Stimulated activated CD8-positive, alpha-beta memory T cell treated with anti-CD3 and anti-CD28 coated beads, Interleukin-15, amount 100 ng/mL, for 1 hour (primary cell): ENCODE results near the gene SH3GL3.

ENCODE experiments used
- DNase-seq: peaks from one replicate; pipeline ENCODE4 v3.0.0-alpha.2; 2020; ENCODE audit warnings: low read depth

SH3GL3 gene

GRCh38 chr15:83510001-83510400 lies 62.9 kb downstream of the SH3GL3 start:
- no peak for DNase-seq

- no peak for DNase-seq
Measured at GRCh38 chr15:83512459-83512858, 65.3 kb downstream of the SH3GL3 start.

GRCh38 chr15:83514584-83514983 lies 67.4 kb downstream of the SH3GL3 start:
- DNase-seq: no peak

GRCh38 chr15:83515164-83515563 lies 68.0 kb downstream of the SH3GL3 start:
- no peak for DNase-seq

- DNase-seq: no peak
Measured at GRCh38 chr15:83516935-83517334, 69.8 kb downstream of the SH3GL3 start.

GRCh38 chr15:83526319-83526718 lies 79.2 kb downstream of the SH3GL3 start:
- no peak for DNase-seq

GRCh38 chr15:83533410-83533962 lies 86.3 kb downstream of the SH3GL3 start:
- no peak for DNase-seq

GRCh38 chr15:83537606-83538005 lies 90.5 kb downstream of the SH3GL3 start:
- DNase-seq: no peak

GRCh38 chr15:83538682-83539081 lies 91.5 kb downstream of the SH3GL3 start:
- no peak for DNase-seq

- no peak for DNase-seq
Measured at GRCh38 chr15:83545804-83546511, 98.8 kb downstream of the SH3GL3 start.

GRCh38 chr15:83546512-83546888 lies 99.4 kb downstream of the SH3GL3 start:
- DNase-seq: no peak

- DNase-seq: no peak
Measured at GRCh38 chr15:83547168-83547567, 100.0 kb downstream of the SH3GL3 start.

- DNase-seq: no peak
Measured at GRCh38 chr15:83549623-83550022, 102.5 kb downstream of the SH3GL3 start.

GRCh38 chr15:83554558-83554957 lies 107.4 kb downstream of the SH3GL3 start:
- no peak for DNase-seq

- no peak for DNase-seq
Measured at GRCh38 chr15:83555383-83555782, 108.2 kb downstream of the SH3GL3 start.

GRCh38 chr15:83556068-83556467 lies 108.9 kb downstream of the SH3GL3 start:
- DNase-seq: no peak

GRCh38 chr15:83556754-83557153 lies 109.6 kb downstream of the SH3GL3 start:
- DNase-seq: no peak

- no peak for DNase-seq
Measured at GRCh38 chr15:83558146-83558545, 111.0 kb downstream of the SH3GL3 start.

GRCh38 chr15:83559310-83559966 lies 112.3 kb downstream of the SH3GL3 start:
- DNase-seq: no peak

GRCh38 chr15:83561661-83562060 lies 114.5 kb downstream of the SH3GL3 start:
- DNase-seq: no peak

- no peak for DNase-seq
Measured at GRCh38 chr15:83565138-83565537, 118.0 kb downstream of the SH3GL3 start.

GRCh38 chr15:83565553-83566159 lies 118.5 kb downstream of the SH3GL3 start:
- DNase-seq: no peak

- no peak for DNase-seq
Measured at GRCh38 chr15:83567318-83567717, 120.2 kb downstream of the SH3GL3 start.
